Measurements from ENCODE around the gene AJAP1.

AJAP1 gene

DNA sequence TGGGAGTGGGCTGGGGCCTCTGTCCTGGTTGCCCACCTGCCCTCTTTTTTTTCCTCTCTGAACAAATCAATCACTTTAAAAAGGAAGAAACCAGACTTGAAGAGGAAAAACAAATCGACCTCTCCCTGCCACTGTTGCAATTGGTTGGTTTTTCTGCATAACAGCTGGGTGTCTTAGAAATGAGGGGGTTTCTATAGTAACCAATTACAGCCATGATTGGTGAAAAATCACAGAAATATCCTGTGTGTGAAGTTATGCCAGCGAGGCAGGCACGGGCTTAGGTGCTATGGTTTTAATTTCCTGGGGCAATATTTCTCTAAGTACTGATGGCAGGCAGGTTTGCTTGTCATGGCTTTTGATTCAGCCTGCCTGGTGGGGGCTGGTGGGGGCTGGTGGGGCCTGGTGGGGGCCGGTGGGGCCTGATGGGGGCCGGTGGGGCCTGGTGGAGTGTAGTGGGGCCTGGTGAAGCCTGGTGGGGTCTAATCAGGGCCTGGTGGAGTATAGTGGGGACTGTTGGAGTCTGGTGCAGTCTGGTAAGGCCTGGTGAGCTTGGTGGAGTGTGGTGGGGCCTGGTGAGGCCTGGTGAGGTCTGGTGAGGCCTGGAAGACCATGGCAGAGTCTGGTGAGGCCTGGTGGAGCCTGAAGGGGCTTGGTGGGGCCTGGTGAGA, 54.6 kb downstream of the AJAP1 start:
- no peak for DNase-seq

GRCh38 chr1:4709641-4710040, 55.2 kb downstream of the AJAP1 start:
- no peak for DNase-seq

DNA sequence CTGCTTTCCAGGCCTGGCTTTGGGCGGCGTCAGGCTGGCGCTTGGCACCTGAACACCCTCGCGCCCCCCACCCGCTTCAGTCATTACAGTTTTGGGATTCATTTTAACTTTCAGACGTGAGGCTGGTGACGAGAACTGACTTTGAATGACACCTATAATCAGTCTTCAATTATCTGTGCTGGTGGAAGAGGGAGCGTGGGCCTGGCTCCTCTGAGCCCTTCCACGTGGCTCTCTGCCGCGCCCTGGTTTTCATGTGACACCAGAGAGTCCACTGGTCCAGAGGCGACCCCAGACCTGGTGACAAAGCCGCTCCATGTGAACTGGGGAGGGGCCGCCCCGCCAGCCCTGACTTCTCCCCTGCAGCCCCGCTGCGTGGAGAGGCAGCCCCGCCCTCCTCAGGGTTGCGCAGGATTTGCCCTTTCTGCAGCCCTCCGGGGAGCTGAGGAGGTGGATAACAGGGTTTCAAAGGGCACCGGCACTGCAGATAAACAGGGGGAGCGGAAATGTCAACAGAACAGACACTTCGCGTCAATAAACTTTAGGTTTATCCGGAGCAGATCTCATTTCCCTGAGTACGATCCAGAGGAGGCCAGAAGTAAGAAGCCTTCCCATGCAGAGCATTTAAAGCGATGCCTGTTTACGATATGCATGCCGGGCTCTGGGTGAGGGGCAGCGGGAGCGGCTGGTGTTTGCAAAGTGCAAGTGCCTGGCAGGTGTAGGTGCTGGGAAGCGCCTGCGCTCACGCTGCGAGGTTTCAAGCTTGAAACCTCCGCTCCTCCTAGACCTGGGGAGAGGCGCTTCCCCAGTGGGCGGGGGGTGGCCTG, 56.4 kb downstream of the AJAP1 start:
- no peak for DNase-seq

DNA sequence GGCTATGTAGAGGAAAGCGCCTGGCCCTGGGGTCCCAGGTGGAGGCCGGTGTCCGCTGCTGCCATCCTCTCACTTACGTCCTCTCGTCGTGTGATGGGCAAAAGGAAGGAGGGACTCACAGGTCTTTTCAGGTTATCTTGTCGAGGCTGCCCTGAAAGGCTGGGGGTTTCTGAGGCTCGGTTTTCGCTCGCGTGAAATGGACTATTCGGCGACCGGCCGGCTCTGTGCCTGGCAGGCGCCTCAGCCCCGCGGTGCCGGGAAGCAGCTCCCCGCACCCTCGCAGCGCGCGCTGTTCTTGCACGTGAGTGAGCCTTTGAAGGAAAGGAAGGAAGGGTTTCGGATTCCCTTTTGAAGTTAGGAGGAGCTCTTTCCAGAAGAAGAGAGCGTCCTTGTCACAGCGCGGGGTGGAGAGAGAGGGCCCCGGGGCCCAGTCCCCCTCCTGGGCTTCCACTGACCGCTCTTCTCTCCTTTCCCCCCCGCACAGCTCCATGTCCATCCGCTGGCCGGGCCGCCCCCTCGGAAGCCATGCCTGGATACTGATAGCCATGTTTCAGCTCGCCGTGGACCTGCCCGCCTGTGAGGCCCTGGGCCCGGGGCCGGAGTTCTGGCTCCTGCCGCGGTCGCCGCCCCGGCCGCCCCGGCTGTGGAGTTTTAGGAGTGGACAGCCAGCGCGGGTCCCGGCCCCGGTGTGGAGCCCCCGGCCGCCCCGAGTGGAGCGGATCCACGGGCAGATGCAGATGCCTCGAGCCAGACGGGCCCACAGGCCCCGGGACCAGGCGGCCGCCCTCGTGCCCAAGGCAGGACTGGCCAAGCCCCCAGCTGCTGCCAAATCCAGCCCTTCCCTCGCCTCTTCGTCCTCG, 57.2 kb downstream of the AJAP1 start:
- DNase-seq = no peak

- no peak for DNase-seq
Measured at GRCh38 chr1:4713669-4714068, 59.3 kb downstream of the AJAP1 start.

DNA sequence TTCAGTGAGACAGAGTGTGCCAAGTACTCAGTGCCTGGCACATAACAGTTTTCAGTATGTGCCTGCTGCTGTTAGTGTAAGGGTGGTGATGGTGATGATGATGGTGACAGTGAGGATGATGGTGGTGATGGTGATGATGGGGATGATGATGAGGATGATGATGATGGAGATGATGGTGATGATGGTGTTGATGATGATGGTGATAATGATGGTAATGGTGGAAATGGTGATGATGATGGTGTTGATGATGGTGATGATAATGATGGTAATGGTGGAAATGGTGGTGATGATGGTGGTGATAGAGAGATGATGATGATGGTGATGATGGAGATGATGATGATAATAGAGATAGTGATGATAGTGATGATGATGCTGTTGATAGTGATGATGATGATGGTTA, 62.0 kb downstream of the AJAP1 start:
- DNase-seq = no peak

DNA sequence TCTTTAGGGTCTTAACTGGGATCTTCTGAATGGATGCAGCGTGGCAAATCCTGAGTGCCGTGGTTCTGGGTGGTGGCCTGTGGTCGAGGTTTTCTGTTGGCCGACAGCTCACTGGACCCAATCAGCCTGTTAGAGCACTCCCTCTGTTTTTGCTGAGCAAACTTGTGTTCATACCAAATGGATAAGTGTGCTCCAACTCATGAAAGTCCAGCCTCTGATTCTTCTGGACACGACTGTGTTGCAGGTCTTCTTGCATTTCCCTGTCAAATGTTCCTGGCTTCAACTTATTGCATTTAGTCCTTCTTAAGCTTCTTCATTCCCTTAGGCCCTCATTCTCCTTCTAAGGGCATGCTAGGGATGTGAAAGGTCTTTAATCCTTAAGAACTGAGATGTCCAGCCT, 63.7 kb downstream of the AJAP1 start:
- DNase-seq = no peak

GRCh38 chr1:4723106-4723505, 68.7 kb downstream of the AJAP1 start:
- DNase-seq = no peak

DNA sequence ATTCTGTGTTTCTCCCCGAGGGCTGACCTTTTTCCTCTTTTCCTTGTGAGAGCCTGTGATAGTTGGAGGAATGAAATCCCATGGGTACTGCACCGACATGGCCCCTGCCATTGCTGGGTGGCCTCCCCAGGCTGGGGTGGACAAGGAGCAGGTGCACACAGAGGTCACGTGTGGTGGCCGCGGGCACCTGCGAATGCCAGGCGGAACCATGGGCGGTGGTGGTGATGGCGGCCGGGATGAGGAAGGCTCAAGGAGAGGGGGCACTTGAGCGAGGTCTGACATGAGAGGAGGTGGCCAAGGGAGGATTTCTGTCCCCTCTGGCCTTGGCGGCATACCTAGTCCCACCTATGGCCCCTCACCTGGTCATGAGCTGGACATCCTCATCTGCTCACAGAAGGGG, 69.6 kb downstream of the AJAP1 start:
- DNase-seq = no peak

- no peak for DNase-seq
Measured at GRCh38 chr1:4724695-4725250, 70.4 kb downstream of the AJAP1 start.

DNA sequence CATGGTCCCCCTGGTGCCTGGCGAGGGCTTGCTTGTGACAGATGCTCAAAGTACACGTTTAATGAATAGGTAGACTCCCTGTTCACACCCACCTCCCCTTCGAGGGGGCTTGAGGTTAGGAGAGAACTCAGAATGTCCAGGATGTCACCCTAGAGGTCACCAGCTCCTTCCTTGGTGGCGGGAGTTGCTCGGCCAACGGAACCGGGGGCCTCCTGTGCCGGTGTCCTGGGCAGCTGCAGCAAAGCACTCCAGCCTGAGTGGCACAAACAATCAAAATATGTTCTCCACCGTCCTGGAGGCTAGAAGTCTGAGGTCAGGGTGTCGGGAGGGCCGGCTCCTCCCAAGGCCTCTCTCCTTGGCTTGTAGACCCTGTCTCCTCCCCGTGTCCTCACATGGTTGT, 71.0 kb downstream of the AJAP1 start:
- DNase-seq = no peak

- DNase-seq = no peak
Measured at GRCh38 chr1:4726620-4727341, 72.4 kb downstream of the AJAP1 start.

DNA sequence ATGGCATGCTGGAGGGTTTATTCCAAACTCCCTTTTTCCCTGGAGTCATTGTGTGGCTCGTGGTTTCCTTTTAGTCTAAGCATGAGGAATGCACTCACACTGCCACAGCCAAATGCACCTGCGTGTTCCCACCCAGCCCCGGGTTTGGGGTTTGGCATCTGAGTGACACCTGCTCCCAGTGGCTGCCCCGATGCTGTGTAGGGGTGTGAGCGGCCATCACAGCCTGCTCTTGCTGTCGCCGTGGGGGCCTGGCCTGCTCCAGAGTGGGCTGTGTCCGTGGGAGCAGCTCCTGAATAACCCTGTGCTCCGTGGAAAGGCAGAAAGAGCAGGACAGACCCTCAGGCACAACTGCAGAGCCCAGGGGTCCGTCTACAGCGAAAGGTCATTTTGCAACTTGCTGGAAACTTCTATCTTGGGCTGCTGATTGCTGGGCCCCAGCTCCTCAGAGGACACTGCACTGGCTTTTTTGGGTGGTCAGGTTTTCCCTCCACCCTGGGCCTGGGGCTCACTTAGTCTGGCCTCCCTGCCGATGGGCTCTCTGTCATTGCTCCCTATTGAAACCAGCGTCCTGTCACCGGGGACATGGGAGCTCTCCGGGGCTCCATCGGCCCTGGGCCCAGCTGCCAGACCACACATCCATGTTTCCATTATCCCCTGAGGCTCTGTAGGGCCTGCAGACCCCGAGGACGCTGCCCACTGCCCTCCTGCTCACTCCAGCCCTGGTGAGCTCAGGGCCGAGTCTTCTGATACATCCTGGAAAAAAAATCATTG, 74.1 kb downstream of the AJAP1 start:
- DNase-seq = no peak

GRCh38 chr1:4729090-4729471, 74.7 kb downstream of the AJAP1 start:
- DNase-seq = no peak

DNA sequence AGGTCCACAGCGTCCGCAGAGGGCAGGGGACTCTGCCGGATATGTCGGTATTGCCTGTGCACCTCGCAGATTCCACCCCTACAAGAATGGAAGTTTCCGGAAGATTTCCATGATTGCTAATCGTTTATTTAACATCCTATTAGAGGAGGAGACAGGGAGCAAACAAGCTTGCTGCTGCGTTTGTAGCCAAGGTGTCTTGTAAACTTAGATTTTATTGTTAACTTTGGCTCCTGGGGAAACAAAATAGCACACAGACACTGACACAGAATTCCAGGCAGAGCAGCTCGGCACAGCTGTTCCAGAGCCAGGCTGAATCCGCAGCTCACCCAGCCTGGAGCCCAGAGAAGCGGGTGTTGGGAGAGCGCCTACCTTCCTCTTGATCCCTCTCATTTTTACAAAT, 75.7 kb downstream of the AJAP1 start:
- no peak for DNase-seq

- DNase-seq = no peak
Measured at GRCh38 chr1:4733446-4734177, 79.2 kb downstream of the AJAP1 start.

DNA sequence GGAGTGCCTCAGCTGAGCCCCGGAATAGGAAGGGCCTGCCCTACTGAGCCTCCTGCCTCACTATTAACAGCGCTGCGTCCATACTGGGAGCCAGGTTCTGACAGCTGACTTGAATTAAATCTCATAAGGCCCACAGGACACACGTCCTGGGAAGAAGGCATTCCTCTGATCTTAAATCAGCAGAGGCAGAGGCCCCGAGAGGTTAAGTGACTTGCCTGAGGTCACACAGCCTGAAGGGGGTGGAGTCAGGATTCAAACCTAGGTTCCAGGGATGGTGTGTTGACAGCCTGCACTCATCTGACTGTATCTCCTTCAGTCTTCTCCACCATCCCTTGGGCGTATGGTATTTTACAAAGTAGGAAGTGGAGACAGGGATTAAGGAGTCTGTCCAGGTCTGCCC, 79.8 kb downstream of the AJAP1 start:
- DNase-seq = no peak

DNA sequence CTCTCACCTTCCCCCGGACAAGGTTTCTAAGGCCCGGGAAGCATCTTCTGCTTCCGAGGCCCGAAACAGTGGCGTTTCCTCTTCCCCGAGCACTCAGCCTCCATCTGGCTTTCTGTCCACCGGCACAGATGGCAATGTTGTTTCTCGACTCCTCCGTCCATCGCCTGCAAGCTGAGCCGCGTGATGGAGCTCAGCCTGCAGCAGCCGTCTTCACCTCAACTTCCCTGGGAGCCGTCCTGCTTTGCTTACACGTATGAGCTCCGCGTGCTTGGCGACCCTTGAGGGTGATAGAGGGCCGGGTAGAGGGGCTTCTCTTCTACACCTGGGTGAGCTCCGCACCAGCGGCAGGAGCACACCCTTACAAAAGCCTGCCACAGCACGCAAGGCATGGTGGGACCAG, 80.4 kb downstream of the AJAP1 start:
- DNase-seq = no peak

DNA sequence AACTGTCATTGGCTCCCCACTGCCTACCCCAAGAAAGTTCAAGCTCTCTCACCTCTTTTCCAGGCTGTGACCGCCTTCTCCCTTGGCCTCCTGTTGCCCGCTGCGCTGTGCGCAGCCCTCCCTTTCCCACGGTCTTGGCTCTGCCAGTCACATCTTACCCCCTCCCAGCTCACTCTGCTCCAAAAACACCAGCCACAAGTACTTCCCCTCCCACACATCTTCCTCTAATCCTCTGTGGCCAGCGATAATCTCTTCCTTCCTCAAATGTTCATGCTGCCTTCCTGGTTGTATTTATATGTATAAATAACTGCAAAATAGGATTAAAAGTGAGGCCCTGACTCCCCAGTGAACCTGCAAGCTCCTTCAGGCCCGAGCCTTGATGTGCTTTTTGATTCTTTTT, 81.8 kb downstream of the AJAP1 start:
- DNase-seq = no peak

GRCh38 chr1:4741876-4742423, 87.5 kb downstream of the AJAP1 start:
- DNase-seq = no peak
